IPS-NIHi11 (cell line): ENCODE results near the gene STXBP6.
"Not testable (repeated sequence)": the region's sequence is repeated elsewhere in the genome, so short reads cannot be mapped to it uniquely, and the experiment has no call there.

ENCODE experiments used
- DNase-seq: peaks from one replicate; pipeline ENCODE4 v3.0.0; 2012; ENCODE audit warnings: mixed read lengths, low spot score

The STXBP6 gene

DNA sequence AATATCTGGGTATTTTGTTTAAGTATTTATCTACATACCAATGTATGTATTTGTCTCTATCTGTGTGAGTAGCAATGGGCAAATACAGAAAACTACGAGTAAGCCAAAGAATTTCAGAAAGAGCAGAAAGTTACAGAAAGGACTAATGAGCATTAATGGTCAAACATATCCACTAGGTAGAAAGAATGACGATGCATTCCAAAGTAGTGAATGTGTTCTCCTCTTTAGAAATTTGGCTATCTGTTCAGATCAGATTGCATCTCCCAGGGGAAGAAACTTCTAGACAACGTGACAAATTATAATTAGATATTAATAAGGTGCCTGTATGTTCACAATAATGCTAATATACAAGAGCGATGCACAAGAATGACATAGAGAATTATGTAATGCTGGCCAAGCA lies 221.5 kb downstream of the STXBP6 start:
- DNase-seq: no peak

DNA sequence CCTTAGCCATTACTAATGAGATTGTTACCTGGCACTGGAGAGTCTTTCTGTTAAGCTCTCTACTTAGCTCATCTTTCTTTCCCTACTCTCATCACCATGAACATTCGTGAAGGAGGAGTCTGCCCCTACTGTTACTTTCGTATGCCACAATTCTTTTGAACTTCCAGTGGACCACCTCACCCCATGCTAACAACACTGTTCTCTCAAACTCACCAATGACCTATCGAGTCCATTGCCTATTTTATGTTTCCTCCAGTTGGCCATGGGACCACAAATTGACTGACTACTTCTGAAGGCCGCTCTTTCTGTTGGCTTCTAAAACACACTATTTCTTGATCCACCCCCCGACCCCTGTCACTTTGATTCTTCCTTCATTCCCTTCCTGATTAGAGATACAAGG lies 223.6 kb downstream of the STXBP6 start:
- peak; percentile 7 for DNase-seq

DNA sequence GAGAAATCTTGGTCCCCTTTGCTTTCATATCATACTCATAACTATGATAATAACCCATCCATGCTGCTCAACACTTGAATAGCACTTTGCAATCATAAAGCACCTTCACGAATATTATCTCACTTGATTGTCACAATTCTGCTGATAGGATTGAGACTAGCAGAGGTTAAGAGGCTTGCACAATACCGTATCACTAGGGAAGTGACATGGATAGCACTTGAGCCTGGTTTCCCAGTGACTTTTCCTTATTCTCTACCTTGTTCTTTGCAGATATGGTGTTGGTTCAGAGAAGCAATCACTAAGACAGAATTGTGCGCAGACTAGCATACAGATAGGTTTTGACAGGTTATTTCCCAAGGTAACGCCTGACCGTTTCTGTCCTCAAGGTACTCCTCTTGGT lies 229.3 kb downstream of the STXBP6 start:
- DNase-seq: no peak

DNA sequence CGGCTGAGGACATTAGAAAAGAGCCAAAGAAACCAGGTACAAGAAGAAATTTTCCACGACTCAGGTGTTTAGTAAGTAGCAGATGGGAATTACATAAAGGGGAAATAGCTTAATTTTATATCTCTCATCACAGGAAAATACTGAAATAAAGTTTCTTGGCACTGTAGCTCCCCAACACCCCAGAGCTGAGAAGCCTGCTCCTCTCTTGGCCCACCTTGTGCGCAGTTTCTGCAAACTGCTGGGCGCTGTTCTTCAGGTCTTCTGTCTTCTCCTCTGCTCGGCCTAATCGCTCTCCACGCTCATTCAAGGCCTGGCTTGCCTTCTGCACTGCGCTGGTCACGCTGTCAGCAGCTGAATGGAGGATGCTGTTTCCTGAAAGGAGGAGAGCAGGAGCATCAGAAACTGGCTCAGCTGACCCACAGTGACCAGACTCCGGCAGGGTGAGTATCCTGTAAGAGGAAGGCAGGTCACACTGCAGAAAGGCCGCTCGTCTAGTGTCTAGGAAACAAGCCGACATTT lies 231.1 kb downstream of the STXBP6 start:
- no peak for DNase-seq

DNA sequence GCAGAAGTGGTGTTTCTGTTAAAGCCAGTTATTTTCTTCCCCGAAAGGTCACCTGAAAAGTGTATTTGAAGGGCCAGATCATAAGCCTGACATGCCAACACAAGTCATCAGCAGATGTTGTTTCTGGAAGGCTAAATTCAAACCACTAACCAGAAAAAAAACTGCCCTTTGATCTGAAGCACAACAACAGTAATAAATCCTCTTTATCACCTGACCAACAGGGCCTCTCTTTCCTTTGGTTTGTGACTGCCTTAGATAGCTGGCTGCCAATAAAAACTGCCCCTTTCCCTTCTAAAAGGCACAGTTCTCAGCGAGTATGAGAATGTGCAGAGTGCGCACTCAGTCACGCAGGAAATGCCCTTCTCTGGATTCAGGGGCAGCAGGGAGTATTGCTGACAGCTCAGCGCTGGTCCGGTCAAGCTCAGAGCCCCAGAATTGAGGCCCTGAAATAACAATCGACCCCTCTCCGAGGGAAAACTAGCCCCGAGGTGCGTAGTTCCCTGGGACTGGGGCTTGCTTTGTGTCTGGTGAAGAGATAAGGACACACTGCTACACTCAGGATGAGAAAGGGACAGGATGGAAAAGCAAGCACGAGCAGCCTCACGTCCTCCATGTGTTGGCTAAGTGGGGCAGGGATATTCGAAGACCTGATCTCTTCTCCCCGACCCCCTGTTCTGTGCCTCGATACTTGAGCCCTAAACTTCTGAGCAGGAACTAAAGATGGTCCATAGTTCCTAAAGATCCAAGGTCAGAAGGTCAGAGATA lies 231.7 kb downstream of the STXBP6 start:
- DNase-seq: no peak

DNA sequence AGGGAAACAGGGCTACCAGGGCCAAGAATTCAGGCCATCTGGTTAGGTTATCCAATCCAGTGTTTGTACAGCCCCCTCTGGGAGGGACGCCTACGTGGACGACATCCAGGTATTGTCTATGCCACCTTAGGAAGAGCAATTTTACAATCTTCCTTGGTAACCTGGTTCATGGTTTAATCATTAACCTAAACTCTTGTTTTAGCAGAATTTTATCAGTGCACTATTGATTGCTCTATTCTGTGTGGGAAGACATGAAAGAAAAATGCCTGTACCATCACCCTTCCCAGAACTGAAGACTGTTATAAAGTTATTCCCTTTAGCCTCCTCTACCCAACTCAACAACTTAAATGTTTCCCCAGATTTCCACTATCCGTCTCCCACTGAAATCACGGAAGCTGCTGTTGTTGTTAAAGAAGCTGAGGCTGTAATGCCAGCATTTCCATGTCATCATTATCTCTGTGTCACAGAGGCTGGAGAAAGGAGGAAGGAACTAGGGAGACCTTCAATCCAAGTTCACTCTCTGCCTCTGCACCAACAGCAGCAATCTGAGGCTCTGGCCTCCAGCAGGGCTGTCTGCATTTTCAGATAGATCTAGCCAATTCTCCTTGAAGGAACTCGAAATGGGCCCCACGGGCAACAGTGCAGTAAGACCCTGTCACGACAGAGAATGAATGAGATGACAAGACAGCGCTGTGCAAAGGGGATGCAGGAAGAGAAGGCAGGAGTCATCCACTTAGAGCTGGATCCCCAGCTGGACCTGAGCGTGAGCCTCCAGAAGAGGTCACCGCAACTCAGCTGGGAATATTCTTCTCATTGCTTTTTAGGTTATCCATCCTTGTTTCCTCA lies 232.5 kb downstream of the STXBP6 start:
- DNase-seq: no peak

DNA sequence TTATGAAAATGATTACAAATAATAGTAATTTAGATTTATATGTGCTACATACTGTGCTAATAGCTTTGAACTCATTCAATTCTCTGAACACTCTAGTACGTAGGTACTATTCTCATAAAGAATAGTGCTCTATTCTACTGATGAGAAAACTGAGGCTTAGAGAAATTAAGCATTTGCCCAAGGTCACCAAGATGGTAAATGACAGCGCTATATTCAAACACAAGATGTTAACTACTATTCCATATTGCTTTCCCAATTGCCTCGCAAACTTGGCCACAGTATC lies 233.1 kb downstream of the STXBP6 start:
- DNase-seq: no peak

DNA sequence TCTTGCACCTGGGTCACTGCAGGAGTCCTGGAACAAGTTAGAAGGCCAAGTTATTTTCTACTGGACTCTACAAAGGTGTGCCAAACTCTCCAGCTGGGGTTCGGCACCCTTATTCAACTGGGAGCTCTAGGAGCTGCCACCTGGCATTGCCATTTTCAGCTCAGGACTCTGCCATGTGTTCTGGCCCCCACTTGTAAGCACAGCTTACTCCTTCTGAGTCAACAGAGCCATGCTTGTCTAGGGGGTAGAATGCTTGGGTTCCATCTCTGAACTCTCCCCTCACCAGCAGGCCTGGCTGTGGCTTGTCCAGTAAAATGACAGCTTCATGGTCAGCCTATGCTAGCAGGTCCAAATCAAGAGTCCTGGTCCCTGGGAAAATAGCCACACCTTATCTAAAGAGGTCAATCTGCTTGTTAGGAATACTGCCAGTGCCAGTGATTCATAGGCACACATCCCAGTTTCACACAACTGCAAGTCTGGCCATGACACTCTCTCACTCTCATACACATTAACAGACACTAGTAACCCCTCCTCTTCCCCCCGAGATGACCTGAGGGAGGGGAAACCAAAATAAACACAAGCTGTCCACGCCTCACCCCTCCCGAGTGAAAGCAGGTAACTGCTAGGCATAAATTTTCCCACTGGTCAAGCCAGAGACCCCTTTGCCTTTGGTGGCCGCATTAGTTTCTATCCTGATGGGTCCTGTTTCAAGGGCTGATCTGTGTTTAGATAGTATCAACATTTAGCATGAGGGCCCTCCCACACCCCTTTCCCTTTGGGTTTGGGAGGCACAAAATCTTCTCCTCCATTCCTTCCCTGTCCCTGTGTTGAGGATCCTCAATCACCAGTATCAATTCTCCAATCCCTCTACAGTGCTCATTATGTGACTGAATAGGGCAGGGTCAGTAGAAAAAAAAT lies 233.7 kb downstream of the STXBP6 start:
- no peak for DNase-seq

DNA sequence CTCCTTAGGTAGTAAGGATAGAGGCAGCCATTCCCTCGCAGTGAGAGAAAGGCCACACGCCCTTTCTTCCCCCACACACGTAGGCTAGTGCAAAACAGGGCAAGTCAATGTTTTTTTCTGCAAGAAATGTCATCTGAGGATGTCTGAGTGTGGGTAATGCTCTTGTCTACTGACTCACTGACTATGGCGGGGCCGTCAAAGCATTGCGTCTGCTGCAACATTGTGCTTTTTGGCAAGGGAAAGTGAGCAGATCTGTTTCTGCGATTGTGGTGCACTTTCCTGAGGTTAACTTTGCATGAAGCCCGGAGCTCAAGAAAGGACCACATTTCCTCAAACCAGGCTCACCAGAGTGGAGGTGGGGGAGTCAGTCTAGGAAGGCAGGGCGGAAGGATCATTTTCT lies 234.4 kb downstream of the STXBP6 start:
- no peak for DNase-seq

DNA sequence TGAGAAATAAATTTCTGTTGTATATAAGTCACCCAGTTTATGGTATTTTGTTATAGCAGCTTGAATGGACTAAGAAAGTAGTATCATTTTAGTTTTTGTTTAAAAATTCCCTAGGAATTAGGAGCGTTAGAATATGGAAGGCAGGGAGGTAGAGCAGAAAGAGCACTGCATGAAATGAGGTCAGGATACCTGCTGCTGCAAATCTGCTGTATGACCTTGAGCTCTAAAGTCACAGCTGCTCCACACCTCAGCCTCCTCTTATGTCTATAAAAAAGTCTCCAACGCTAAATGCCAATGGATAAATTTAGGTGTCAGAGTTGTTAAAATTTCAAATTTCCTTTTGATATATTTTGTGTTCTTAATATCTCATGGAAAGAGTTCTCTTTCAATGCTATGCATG lies 235.0 kb downstream of the STXBP6 start:
- no peak for DNase-seq

DNA sequence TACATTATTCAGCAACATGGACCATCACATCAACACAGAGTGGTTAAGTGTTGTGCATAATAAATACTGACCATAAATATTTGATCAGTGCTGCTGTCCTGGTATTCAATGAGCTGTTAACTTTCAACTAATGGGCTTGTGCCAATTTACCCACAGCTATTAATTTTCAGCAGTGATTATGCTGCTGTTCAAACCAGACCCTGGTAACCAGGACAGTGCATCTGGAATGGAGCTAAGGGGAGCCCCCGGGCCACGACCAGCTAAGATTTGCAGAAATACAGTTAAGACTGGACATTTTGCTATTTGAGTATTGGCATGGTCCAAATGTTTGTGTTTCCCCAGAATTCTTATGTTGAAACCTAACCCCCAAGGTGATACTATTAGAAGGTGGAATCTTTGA lies 235.6 kb downstream of the STXBP6 start:
- no peak for DNase-seq

DNA sequence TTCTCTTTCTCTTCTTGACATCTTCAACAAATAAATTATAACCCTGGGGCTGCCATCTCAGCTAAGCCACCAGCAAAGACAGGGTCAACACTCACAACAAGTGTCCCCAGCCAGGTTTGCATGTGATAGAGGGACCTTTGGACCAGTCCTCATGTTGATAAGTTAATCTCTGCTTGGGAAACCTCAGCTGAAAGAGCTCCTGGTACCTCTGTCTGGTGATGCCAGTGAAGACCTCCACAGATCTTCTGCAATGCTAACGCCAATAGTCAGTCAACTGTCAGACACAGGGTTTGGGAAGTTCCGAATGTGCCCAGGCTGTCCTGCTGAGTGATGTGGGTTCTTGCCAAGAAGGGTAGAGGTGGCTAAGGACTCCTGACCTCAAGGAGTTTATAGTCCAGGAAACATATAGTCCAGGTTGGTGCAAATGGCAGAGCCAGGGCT lies 236.1 kb downstream of the STXBP6 start:
- no peak for DNase-seq

DNA sequence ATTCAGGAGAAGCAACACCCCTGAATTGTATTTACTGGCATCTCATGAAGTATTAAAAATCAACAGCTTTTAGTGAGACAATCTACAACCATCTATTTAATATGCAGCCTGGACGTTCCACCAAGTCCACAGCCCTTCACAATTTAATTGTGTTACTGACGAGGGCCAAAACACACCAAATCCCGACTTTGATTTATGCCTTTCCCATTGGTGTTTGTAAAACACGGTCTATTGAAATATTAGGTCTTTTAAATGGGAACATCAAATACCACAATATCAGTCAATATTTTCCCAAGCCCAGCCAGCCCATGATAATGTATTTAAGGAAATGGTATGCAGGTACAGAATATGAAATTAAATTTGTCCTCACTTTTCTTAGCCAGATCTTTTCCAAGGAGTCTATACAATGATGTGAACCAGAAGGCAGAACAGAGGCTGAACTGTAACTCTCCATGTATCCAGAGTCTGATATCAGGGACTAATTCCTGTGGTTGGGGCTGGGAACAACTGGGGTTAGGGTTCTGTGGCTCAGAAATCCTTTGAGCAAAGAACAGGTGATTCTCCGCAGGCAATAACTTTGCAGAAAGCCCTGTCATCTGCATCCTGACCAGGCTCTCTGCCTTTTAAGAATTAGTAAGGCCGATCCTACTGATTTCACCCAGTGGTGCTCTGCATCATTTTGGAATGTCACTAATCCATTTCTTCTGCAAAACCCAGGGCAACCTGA lies 236.7 kb downstream of the STXBP6 start:
- no peak for DNase-seq

DNA sequence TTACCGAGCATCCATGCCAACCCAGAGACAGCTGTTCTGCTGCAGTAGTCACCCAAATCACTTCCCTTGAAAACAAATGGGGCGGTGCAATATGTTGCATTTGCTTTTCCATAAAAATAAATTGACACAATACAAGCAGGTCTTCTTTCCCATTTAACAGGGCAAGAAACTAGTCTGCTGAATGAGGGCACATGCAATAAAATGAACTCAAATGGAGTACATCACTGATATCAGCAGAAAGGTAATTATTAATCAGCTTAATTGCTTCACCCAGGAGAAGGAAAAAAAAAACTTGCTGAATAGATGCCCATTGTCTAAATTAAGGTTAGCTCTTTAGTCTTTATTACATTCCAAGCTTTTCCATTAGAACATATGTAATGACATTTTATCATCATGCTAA lies 240.8 kb downstream of the STXBP6 start:
- DNase-seq: no peak

DNA sequence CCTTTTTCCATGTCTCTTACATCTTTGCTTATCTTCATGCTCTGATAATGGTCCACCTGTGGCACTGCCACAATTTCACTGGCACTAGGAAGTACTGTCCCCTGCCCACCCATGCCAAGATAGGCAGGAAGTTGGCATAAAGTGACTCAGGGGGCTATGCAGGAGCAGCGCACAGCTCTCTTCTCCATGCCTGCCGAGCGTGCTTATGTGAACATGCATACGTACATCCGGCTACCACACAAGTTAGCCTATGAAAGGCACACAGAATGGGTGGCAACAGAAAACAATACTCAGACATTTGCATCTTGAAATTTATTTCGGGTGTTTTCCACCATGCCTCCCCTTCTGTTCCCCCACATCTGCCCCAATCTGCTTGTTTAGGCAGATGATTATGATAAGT lies 241.5 kb downstream of the STXBP6 start:
- DNase-seq: no peak

DNA sequence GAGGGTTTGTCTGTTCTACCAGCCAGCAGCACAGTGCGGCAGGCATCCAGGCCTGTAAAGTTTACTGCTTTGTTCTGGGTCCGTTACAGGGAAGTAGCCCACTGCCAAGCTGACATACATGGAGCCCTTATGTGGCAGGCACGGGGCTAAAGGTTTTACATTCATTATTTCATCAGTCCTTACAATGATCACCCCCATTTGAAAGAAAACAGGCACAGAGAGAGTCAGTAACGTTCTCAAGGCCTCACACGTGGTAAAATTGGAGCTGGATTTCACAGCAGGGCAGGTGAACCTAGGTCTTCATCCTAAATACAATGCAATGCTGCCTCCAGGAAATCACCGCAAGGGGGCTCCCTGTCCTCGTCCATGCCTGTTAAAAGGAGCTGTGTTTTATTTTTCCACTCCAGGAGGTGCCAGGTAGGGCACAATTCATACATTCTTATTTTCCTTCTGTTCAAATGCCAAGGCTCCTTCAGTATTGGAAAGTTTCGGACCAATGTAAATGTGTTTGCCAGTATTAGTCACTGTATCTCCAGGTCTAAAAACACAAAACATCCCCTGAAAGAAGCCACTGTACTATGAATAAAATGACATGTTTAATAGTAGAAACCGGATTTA lies 243.8 kb downstream of the STXBP6 start:
- DNase-seq: peak; percentile 71

DNA sequence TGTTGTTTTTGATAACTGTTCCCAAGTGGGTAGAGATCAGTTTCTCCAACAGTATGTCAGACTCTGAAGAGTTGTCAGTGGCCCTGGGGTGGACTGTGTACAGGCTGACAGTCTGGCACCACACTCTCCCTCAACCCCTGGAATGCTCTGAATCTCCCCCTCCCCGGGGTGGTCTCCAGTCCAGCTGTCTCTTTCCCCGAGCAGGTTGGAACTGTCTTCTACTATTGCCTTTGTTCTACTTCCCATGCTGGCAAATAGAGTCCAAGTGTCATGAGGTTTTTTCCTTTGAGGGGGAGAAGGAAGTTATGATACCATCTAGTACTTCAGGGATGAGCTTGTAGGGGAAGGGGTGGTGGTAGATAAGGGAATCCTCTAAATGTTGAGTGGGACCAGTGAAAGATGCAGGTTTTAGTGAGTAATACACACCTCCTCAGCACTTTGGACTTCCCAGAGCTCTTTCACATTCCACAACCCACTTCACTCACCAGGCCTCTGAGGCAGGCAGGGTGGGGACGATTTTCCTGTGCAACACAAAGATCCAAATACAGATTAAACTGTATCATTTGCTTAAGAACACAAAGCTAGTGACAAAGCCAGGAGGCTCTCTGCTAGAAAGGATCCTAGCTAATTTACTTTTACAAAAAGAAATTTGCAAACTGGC lies 245.3 kb downstream of the STXBP6 start:
- no peak for DNase-seq

DNA sequence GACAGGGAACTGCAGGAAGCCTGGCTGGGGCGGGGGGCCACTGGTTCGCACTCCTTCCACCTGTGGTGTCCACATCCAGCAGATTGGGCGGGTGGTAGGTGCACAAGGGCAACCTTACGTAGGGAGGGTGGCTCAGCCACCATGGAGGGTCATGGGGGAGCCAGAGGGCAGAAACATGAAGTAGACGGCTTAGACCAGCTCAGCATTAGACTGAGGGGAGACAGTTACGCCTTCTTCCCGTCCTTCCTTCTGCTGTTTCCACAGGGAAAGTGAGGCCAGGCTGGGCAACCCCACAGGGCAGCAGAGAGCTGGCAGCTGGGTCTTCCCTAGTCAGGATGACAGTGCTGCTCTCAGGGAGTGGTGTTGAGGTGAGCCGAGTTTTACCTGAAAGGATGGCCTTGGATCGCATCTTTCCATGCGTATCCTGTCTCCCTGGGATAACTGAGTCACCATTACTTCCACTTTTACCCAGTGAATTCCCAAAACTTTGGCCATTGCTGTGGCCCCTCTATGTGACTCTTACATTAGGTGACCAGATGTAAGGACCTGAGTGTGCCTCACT lies 245.9 kb downstream of the STXBP6 start:
- no peak for DNase-seq

DNA sequence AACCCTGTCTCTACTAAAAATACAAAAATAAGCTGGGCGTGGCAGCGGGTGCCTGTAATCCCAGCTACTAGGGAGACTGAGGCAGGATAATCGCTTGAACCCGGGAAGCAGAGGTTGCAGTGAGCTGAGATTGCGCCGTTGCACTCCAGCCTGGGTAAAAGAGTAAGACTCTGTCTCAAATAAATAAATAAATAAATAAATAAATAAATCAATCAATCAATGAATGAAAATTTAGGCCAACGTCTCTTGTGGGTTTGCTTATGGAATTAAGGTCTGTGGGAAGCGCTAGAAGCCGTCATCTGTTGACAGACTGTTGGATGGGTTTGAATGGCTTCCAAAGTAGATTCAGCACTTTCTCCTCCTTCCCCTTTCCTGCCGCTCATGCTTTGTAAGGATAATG lies 246.5 kb downstream of the STXBP6 start:
- not testable (repeated sequence) for DNase-seq

DNA sequence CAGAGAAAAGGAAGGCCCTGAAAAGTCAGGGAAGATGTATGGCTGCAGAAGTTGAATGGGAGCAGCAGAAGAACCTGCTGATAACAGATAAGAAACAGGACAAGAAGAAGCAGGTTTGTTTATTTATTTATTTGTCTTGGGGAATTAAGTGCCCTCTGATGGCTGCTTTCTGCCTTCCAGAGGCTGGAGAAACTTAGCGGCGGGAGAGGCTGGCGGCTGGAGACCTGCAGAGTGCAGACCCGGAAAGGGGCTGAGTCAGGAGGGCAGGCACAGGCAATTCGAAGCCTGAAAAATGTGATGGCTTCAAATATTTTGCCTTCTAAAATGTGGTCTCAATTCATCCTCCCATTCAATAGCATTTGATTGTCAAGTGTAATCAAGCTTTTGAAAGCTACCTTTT lies 247.7 kb downstream of the STXBP6 start:
- peak; percentile 15 for DNase-seq
